Limb (tissue), 2 donors: Measurements from ENCODE around the gene MCRS1.
A peak's percentile ranks its signal among the peaks of the same experiment; 100 is the strongest.
"Not testable (repeated sequence)": the region's sequence is repeated elsewhere in the genome, so short reads cannot be mapped to it uniquely, and the experiment has no call there.

ENCODE experiments used
- DNase-seq, 2 donors: peaks; one replicate each; pipeline ENCODE4 v3.0.0-alpha.2; 2016; ENCODE audit errors: extremely low spot score in 2 of 2

The MCRS1 gene

GRCh38 chr12:49567611-49568441 lies at the start of gene MCRS1:
MCRS1 (minus strand) TSS chr12:49568142; CDS start chr12:49566731, 1,411 bp downstream.
- DNase-seq = peak; percentile 92 to 96

- DNase-seq = no peak
Measured at GRCh38 chr12:49616533-49617219, 48.7 kb upstream of the MCRS1 start.

GRCh38 chr12:49615725-49616124 lies 47.8 kb upstream of the MCRS1 start:
- no peak for DNase-seq

- no peak for DNase-seq
Measured at GRCh38 chr12:49612210-49612609, 44.3 kb upstream of the MCRS1 start.

- not testable (repeated sequence) for DNase-seq
Measured at GRCh38 chr12:49610785-49611184, 42.8 kb upstream of the MCRS1 start.

GRCh38 chr12:49609875-49610154 lies 41.9 kb upstream of the MCRS1 start:
- DNase-seq = no peak

- no peak for DNase-seq
Measured at GRCh38 chr12:49609059-49609874, 41.3 kb upstream of the MCRS1 start.

- DNase-seq = not testable (repeated sequence)
Measured at GRCh38 chr12:49605539-49605938, 37.6 kb upstream of the MCRS1 start, which contains the start of gene FAM186B. FAM186B (minus strand) TSS chr12:49605639; CDS start chr12:49605477, 162 bp downstream.

- no peak for DNase-seq
Measured at GRCh38 chr12:49604856-49605255, 36.9 kb upstream of the MCRS1 start.

- no peak for DNase-seq
Measured at GRCh38 chr12:49603721-49604120, 35.8 kb upstream of the MCRS1 start.

- DNase-seq = no peak
Measured at GRCh38 chr12:49599961-49600360, 32.0 kb upstream of the MCRS1 start.

GRCh38 chr12:49598527-49598926 lies 30.6 kb upstream of the MCRS1 start:
- DNase-seq = no peak

- no peak for DNase-seq
Measured at GRCh38 chr12:49588721-49589516, 21.0 kb upstream of the MCRS1 start.

GRCh38 chr12:49588281-49588680 lies 20.3 kb upstream of the MCRS1 start:
- DNase-seq = no peak

- no peak for DNase-seq
Measured at GRCh38 chr12:49587174-49587908, 19.4 kb upstream of the MCRS1 start.

GRCh38 chr12:49585477-49586459 lies 17.8 kb upstream of the MCRS1 start:
- no peak for DNase-seq

GRCh38 chr12:49584591-49584990 lies 16.6 kb upstream of the MCRS1 start:
- no peak for DNase-seq

- peak in 1 of 2 donors; percentile 63 for DNase-seq
Measured at GRCh38 chr12:49583366-49584094, 15.6 kb upstream of the MCRS1 start.

- peak in 1 of 2 donors; percentile 32 for DNase-seq
Measured at GRCh38 chr12:49582850-49583249, 14.9 kb upstream of the MCRS1 start.
